HepG2 (cell line): Measurements from ENCODE around the gene FGF3.

Source experiments
- ATAD3A ChIP-seq: sonication (generic); formaldehyde crosslinking; IDR thresholded peaks from 2 replicates; pipeline ENCODE4 v1.4.0; 2020; ENCODE audit warnings: missing genetic modification reagents
- SMARCC2 ChIP-seq: fragments of 450-650 bp; IDR thresholded peaks from 2 replicates; pipeline ENCODE4 v1.6.1; 2017; ENCODE audit warnings: antibody characterized with exemption, mild to moderate bottlenecking
- SP2 ChIP-seq: sonication (generic); formaldehyde crosslinking; IDR thresholded peaks from 2 replicates; pipeline ENCODE4 v1.5.1; 2020; ENCODE audit warnings: mild to moderate bottlenecking, missing genetic modification reagents
- ZNF264 ChIP-seq: sonication (generic); formaldehyde crosslinking; IDR thresholded peaks from 2 replicates; pipeline ENCODE4 v1.4.0; 2020; ENCODE audit warnings: missing genetic modification reagents
- ZNF367 ChIP-seq: sonication (generic); formaldehyde crosslinking; IDR thresholded peaks from 2 replicates; pipeline ENCODE4 v1.4.0; 2020; ENCODE audit warnings: missing genetic modification reagents, borderline replicate concordance
- ZNF432 ChIP-seq: sonication (generic); formaldehyde crosslinking; IDR thresholded peaks from 2 replicates; pipeline ENCODE4 v1.5.0; 2020; ENCODE audit warnings: missing genetic modification reagents, mild to moderate bottlenecking, borderline replicate concordance
- TF ChIP-seq, protein P1 (sequence below): sonication (generic); formaldehyde crosslinking; IDR thresholded peaks from 2 replicates; pipeline ENCODE4 v1.4.0; 2020; ENCODE audit warnings: low read depth, missing genetic modification reagents
- TF ChIP-seq, protein P2 (sequence below): sonication (generic); formaldehyde crosslinking; IDR thresholded peaks from 2 replicates; pipeline ENCODE4 v1.9.0; 2022; ENCODE audit warnings: missing genetic modification reagents, mild to moderate bottlenecking, borderline replicate concordance
- TF ChIP-seq, protein P3 (sequence below): sonication (generic); formaldehyde crosslinking; IDR thresholded peaks from 2 replicates; pipeline ENCODE4 v1.5.0; 2020; ENCODE audit warnings: mild to moderate bottlenecking, missing genetic modification reagents, moderate library complexity
- TF ChIP-seq, protein P4 (sequence below): sonication (generic); formaldehyde crosslinking; IDR thresholded peaks from 2 replicates; pipeline ENCODE4 v1.5.0; 2020; ENCODE audit warnings: mild to moderate bottlenecking, low read depth, missing genetic modification reagents, borderline replicate concordance

DNA sequence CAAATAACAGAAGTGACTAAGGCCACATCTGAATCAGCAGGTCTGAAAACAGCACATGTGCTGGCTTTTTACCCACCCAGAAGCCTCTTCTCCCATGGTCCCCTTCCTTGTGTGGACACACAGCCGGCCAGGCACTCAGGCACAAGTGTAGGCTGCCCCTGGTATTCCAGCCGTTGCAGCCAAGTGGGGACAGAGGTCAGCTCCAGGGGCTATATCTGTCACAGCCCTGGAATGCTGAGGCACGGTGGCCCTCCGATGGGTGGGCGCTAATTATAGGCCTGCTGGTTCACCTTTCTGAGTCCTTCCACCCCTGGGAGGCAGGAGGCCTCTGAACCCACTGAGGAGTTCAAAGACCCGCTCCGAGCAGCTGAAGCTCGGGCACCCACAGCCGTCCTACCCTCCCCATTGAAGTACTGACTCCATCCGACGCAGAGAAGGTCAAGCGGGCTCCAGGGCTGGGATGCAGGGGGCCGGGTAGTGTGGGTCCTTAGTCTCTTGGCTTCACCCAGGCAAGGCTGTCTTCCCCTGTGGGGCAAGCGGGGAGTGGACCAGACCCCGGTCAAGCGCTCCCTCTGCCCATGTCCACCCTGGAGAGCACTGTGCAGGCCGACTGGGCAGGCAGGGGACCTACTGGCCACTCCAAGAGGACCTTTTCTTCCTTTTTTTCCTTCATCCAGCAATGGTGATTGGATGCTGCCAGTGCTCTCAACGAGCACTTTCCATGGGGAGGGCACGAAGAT is 14.3 kb downstream of the FGF3 start:
- no peak for TF ChIP-seq SP2 (CRISPR knock-in tag)
- no peak for TF ChIP-seq ZNF367 (CRISPR knock-in tag)
- TF ChIP-seq, protein P1, sequence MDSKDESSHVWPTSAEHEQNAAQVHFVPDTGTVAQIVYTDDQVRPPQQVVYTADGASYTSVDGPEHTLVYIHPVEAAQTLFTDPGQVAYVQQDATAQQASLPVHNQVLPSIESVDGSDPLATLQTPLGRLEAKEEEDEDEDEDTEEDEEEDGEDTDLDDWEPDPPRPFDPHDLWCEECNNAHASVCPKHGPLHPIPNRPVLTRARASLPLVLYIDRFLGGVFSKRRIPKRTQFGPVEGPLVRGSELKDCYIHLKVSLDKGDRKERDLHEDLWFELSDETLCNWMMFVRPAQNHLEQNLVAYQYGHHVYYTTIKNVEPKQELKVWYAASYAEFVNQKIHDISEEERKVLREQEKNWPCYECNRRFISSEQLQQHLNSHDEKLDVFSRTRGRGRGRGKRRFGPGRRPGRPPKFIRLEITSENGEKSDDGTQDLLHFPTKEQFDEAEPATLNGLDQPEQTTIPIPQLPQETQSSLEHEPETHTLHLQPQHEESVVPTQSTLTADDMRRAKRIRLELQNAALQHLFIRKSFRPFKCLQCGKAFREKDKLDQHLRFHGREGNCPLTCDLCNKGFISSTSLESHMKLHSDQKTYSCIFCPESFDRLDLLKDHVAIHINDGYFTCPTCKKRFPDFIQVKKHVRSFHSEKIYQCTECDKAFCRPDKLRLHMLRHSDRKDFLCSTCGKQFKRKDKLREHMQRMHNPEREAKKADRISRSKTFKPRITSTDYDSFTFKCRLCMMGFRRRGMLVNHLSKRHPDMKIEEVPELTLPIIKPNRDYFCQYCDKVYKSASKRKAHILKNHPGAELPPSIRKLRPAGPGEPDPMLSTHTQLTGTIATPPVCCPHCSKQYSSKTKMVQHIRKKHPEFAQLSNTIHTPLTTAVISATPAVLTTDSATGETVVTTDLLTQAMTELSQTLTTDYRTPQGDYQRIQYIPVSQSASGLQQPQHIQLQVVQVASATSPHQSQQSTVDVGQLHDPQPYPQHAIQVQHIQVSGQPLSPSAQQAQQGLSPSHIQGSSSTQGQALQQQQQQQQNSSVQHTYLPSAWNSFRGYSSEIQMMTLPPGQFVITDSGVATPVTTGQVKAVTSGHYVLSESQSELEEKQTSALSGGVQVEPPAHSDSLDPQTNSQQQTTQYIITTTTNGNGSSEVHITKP (CRISPR knock-in tag), result no peak
- TF ChIP-seq, protein P2, sequence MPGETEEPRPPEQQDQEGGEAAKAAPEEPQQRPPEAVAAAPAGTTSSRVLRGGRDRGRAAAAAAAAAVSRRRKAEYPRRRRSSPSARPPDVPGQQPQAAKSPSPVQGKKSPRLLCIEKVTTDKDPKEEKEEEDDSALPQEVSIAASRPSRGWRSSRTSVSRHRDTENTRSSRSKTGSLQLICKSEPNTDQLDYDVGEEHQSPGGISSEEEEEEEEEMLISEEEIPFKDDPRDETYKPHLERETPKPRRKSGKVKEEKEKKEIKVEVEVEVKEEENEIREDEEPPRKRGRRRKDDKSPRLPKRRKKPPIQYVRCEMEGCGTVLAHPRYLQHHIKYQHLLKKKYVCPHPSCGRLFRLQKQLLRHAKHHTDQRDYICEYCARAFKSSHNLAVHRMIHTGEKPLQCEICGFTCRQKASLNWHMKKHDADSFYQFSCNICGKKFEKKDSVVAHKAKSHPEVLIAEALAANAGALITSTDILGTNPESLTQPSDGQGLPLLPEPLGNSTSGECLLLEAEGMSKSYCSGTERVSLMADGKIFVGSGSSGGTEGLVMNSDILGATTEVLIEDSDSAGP (CRISPR knock-in tag), result no peak
- TF ChIP-seq ZNF264 (CRISPR knock-in tag), result no peak
- no peak for TF ChIP-seq ATAD3A
- TF ChIP-seq, protein P3, sequence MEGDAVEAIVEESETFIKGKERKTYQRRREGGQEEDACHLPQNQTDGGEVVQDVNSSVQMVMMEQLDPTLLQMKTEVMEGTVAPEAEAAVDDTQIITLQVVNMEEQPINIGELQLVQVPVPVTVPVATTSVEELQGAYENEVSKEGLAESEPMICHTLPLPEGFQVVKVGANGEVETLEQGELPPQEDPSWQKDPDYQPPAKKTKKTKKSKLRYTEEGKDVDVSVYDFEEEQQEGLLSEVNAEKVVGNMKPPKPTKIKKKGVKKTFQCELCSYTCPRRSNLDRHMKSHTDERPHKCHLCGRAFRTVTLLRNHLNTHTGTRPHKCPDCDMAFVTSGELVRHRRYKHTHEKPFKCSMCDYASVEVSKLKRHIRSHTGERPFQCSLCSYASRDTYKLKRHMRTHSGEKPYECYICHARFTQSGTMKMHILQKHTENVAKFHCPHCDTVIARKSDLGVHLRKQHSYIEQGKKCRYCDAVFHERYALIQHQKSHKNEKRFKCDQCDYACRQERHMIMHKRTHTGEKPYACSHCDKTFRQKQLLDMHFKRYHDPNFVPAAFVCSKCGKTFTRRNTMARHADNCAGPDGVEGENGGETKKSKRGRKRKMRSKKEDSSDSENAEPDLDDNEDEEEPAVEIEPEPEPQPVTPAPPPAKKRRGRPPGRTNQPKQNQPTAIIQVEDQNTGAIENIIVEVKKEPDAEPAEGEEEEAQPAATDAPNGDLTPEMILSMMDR (CRISPR knock-in tag), result no peak
- TF ChIP-seq, protein P4, sequence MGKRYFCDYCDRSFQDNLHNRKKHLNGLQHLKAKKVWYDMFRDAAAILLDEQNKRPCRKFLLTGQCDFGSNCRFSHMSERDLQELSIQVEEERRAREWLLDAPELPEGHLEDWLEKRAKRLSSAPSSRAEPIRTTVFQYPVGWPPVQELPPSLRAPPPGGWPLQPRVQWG (CRISPR knock-in tag), result no peak
- TF ChIP-seq SMARCC2, result no peak
- TF ChIP-seq ZNF432 (CRISPR knock-in tag), result no peak
